Heart right ventricle (tissue), 16 donors: ENCODE data around the gene FTO. TPM values are rescaled to one million over a fixed set of nuclear protein-coding genes. Genes with fewer than 3 reads are reported as not detected.

Experiments
- ATAC-seq, 8 donors: fragments of 200-7000 bp; cut with Tn5 transposase; one replicate each; pipeline ENCODE4 v1.9.1; 2020; ENCODE audit warnings: mild to moderate bottlenecking in 8 of 8, moderate library complexity in 8 of 8, moderate number of reproducible peaks in 1 of 8
- DNase-seq, 2 donors: peaks; one replicate each; pipeline ENCODE4 v3.0.0-alpha.2; 2020
- H3K27ac ChIP-seq, 10 donors: fragments of 200-600 bp; sonication (generic) in 2 of 10; one replicate each; pipeline versions ENCODE4 v1.5.0 to v1.8.0; 2020 to 2022; ENCODE audit warnings: mild to moderate bottlenecking in 3 of 10
- H3K27me3 ChIP-seq, 7 donors: fragments of 200-600 bp; one replicate each; pipeline ENCODE4 v1.8.0; 2021 to 2022; ENCODE audit warnings: mild to moderate bottlenecking in 2 of 7
- H3K36me3 ChIP-seq, 9 donors: fragments of 200-600 bp; sonication (generic) in 1 of 9; one replicate each; pipeline versions ENCODE4 v1.5.0 to v1.8.0; 2020 to 2022; ENCODE audit warnings: mild to moderate bottlenecking in 2 of 9
- H3K4me1 ChIP-seq, 9 donors: fragments of 200-600 bp; sonication (generic) in 1 of 9; one replicate each; pipeline versions ENCODE4 v1.5.0 to v1.8.0; 2020 to 2022; ENCODE audit warnings: mild to moderate bottlenecking in 4 of 9
- H3K4me3 ChIP-seq, 10 donors: fragments of 200-600 bp; sonication (generic) in 2 of 10; one replicate each; pipeline versions ENCODE4 v1.5.0 to v1.8.0; 2020 to 2022; ENCODE audit warnings: mild to moderate bottlenecking in 7 of 10, moderate library complexity in 2 of 10
- H3K9me3 ChIP-seq, 11 donors: fragments of 200-600 bp in 10 of 11; sonication (generic) in 2 of 11; one replicate each; pipeline versions ENCODE4 v1.5.0 to v1.8.0; 2013 to 2022; ENCODE audit warnings: mild to moderate bottlenecking in 2 of 11, control low read depth in 1 of 11, moderate library complexity in 1 of 11
- whole genome bisulfite sequencing, 2 donors: extraction: QIAGEN DNeasy Blood & Tissue Kit; methylation state at CpG; one replicate each; pipeline ENCODE4 v1.1.7; 2013; ENCODE audit warnings: inconsistent platforms in 1 of 2; 5-methylcytosine and 5-hydroxymethylcytosine counted together
- intact Hi-C, 10 donors: fragments of 100-400 bp; cut with DNase I; formaldehyde crosslinking; loops; one replicate each; pipeline versions ENCODE4 v1.11.1 to v1.14.2; 2022
- polyA plus RNA-seq, 2 donors: library from polyadenylated mRNA; stranded (reverse); fragments of 200-250 nt; gene quantifications; one replicate each; pipeline ENCODE4 v1.2.3, GENCODE V29; 2013
- total RNA-seq, 10 donors: library from RNA; stranded (reverse); fragmentation: NEBNext Ultra II Directional in 3 of 10; extraction: Animal tissue kit (Norgen Biotek cat#: 25700) in 3 of 10; gene quantifications; one replicate each; pipeline versions ENCODE4 v1.2.1 to v1.2.4, GENCODE V29; 2021 to 2023
- TF ChIP-seq, protein P1 (sequence below), 9 donors: fragments of 200-600 bp; sonication (generic) in 2 of 9; IDR thresholded peaks; one replicate each; pipeline versions ENCODE4 v1.5.0 to v1.8.0; 2021 to 2022; ENCODE audit warnings: antibody characterized with exemption in 9 of 9, mild to moderate bottlenecking in 5 of 9, moderate library complexity in 1 of 9
- donor health status: Arrhythmogenic right ventricular cardiomyopathy.
- donor health status: ischemic (EF 13 %, LVEDD 7.1; RV severe dilation, severe dysfunction).
- donor health status: healthy with polysubstance abuse.
- donor health status: DM: no; HTN: yes; CAD: no.
- donor health status: DM: no; HTN: no; CAD: no.
- donor health status: ischemic (EF 25% LVEDD 6.9; RV normal size, moderate dysfunction).
- donor health status: ischemic (EF 25% LVEDD 5.7; RV mildly dilated, moderate dysfunction).
- donor health status: healthy.
- donor health status: DM: yes; HTN: yes; CAD: no.
- donor health status: Ischemic cardiomyopathy.
- donor health status: ischemic (EF 35%, LVEDD 5.7; RV mildly dilated, moderate dysfunction).
- donor health status: nonischemic (EF 11% LVEDD 7.7; RV severe dilation, severe dysfunction).
- donor health status: DM: yes; HTN: yes; CAD: no.
- donor health status: PGD.
- donor health status: ischemic (EF 29% LVEDD 5.4; RV normal size, mild dysfunction).
- donor health status: nonischemic (EF 23%, LVEDD 6.1; RV moderate dilation, normal function).

FTO gene
- total and polyA plus RNA-seq, 12 donors = 8.5 to 103 (median 90.0) TPM

DNA sequence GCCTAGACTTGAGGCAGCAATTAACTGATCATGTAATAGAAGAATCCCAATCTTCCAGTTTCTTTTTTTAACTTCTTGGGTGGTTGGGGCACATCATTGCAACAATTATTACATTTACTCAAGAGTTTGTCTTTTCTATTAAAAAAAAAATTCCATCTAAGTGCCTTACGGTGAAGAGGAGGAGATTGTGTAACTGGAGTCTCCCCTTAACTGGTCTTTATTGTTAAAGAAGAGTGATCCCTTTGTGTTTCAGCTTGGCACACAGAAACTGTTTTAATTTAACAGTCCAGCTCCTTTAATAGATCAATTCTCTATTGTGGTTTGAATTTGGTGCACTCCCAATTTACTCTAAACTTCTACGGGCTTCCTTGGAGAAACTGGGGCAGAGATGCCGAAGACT lies 75.2 kb downstream of the FTO start:
- H3K4me1 ChIP-seq = peaks cover 0 to 42% (median 24%) of the 10 kb centered on the region in 9 donors
- TF ChIP-seq, protein P1, sequence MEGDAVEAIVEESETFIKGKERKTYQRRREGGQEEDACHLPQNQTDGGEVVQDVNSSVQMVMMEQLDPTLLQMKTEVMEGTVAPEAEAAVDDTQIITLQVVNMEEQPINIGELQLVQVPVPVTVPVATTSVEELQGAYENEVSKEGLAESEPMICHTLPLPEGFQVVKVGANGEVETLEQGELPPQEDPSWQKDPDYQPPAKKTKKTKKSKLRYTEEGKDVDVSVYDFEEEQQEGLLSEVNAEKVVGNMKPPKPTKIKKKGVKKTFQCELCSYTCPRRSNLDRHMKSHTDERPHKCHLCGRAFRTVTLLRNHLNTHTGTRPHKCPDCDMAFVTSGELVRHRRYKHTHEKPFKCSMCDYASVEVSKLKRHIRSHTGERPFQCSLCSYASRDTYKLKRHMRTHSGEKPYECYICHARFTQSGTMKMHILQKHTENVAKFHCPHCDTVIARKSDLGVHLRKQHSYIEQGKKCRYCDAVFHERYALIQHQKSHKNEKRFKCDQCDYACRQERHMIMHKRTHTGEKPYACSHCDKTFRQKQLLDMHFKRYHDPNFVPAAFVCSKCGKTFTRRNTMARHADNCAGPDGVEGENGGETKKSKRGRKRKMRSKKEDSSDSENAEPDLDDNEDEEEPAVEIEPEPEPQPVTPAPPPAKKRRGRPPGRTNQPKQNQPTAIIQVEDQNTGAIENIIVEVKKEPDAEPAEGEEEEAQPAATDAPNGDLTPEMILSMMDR (IDR thresholded peaks at IDR 0.05) = no peak
- no peaks in the 10 kb centered on the region for H3K9me3 ChIP-seq
- no peak overlapping the region for H3K27ac ChIP-seq
- no peaks in the 10 kb centered on the region for H3K27me3 ChIP-seq
- H3K36me3 ChIP-seq = no peaks in the 10 kb centered on the region
- WGBS, 2 donors = 86 to 89% methylated on average over 3 of the region's 3 CpGs
- ATAC-seq = no peak
- intact Hi-C loops = loop anchor here in 4 of 10 donors (5.0 to 10.0 kb wide), 5 partner anchors 506 to 1608 kb away; partner anchors contain the start of genes IRX5 (in 2 of the 4) and IRX3 (in 1 of the 4)
- no peak overlapping the region for H3K4me3 ChIP-seq
- DNase-seq = no peak

DNA sequence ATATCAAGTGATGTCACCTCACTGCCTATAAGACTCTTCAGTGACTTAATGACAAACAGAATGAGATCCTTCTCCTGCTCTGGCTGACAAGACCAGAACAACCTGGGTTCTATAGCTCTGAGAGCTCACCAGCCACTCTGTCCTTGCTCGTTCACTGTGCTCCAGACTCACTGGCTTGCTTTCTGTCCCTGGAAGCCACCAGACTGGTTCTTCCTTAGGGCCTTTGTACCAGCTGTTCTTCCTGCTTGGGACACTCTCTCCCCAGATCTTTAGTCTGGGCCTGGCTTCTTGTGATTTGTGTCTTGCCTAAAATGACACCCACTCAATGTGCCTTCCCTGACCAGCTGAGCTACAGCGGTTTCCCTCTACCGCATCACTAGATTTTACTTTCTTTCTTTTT lies 76.1 kb downstream of the FTO start:
- intact Hi-C loops = no loop called here
- no peaks in the 10 kb centered on the region for H3K36me3 ChIP-seq
- H3K4me3 ChIP-seq = no peak overlapping the region
- H3K9me3 ChIP-seq = no peaks in the 10 kb centered on the region
- TF ChIP-seq, protein P1 (IDR thresholded peaks at IDR 0.05) = no peak
- no peaks in the 10 kb centered on the region for H3K27me3 ChIP-seq
- H3K4me1 ChIP-seq = peaks cover 0 to 34% (median 16%) of the 10 kb centered on the region in 9 donors
- ATAC-seq (no peak), DNase-seq (no peak)
- H3K27ac ChIP-seq = no peak overlapping the region
- WGBS, 2 donors = 96 to 100% methylated on average over 3 of the region's 3 CpGs

DNA sequence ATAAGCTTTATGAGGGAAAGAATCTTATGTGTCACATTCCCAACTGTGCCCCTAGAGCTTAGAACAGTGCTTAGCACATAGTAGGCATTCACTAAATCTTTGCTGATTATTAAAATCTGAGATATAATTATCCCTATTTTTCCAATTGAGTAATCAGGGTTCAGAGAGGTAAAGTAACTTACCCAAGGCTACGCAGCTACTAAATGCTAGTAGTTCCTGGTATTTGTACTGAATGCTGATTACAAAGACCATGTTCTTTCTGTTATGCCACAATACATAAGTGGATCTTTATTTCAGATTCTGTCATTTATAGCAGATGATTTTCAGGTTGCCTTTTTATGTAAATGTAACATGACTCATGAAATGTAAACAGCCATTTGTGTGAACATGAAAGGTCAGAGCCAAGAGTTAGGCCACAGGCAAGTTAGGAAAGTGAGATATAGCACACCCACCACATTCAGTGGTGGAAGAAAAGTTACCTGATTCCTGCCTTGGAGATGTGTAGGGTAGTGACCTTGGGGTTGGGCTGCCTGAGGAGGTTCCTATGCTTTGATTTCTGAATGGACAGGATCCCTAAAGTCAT lies 77.2 kb downstream of the FTO start:
- TF ChIP-seq, protein P1 (IDR thresholded peaks at IDR 0.05) = no peak
- Histone ChIP-seq H3K9me3 (no peaks in the 10 kb centered on the region), H3K27ac (no peak overlapping the region), H3K36me3 (no peaks in the 10 kb centered on the region), H3K4me1 (peaks cover 0 to 23% (median 6%) of the 10 kb centered on the region in 9 donors), H3K4me3 (no peak overlapping the region), H3K27me3 (no peaks in the 10 kb centered on the region)
- intact Hi-C loops = no loop called here
- DNase-seq (no peak), ATAC-seq (no peak)
- WGBS, 2 donors = 96 to 97% methylated on average over 1 of the region's 1 CpG

DNA sequence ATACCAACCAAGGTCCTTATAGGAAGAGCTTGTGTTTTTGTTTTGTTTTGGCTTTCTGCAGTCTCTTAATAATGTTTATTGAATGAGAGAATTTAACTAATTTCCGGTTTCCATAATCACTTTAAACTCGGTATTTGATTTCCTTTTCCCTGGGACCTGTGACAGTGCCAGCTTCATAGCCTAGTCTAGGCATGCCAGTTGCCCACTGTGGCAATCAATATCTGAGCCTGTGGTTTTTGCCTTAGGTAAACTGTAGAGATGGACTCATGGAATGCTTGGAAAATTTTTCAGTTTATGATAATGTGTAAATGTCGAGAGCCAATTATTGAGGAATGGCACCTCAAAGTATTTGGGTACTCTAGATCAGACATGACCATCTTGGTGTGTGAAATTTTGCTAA lies 78.2 kb downstream of the FTO start:
- H3K4me3 ChIP-seq = no peak overlapping the region
- 94% methylated on average over 3 of the region's 3 CpGs for WGBS, 2 donors
- no peaks in the 10 kb centered on the region for H3K9me3 ChIP-seq
- DNase-seq = no peak
- ATAC-seq = no peak
- no peak overlapping the region for H3K27ac ChIP-seq
- peaks cover 0 to 15% (median 0%) of the 10 kb centered on the region in 9 donors for H3K4me1 ChIP-seq
- no peaks in the 10 kb centered on the region for H3K36me3 ChIP-seq
- intact Hi-C loops = no loop called here
- TF ChIP-seq, protein P1 (IDR thresholded peaks at IDR 0.05) = no peak
- H3K27me3 ChIP-seq = no peaks in the 10 kb centered on the region
